Measurements from ENCODE around the gene DNAH1. TPM values are rescaled to one million over a fixed set of nuclear protein-coding genes. Genes with fewer than 3 reads are reported as not detected.
A peak's percentile ranks its signal among the peaks of the same experiment; 100 is the strongest.

DNAH1 gene
- total and polyA plus RNA-seq, 2 donors from 2014 or later, result 1.7 to 12.1 TPM

- H3K36me3 ChIP-seq (ENCODE audit: control insufficient read depth in 2 of 3, insufficient read depth in 3 of 3, low read length in 3 of 3), result no peaks in the 10 kb centered on the region
- H3K9ac ChIP-seq (ENCODE audit: low read length in 3 of 3), result no peak overlapping the region
- H3K27ac ChIP-seq (ENCODE audit: low read depth in 2 of 2, low read length in 2 of 2), result peak overlapping the region in 1 of 2 donors; percentile 14
- peaks cover 0 to 11% (median 7%) of the 10 kb centered on the region in 3 donors for H3K4me1 ChIP-seq (ENCODE audit: control insufficient read depth in 2 of 3, insufficient read depth in 2 of 3, low read depth in 1 of 3, low read length in 3 of 3)
- H3K4me3 ChIP-seq (ENCODE audit: low read length in 3 of 3), result no peak overlapping the region
- FAIRE-seq (no peak), DNase-seq (peak in 1 of 5 donors; percentile 45)
- no peaks in the 10 kb centered on the region for H3K27me3 ChIP-seq (ENCODE audit: control insufficient read depth, insufficient read depth, low read length)
- intact Hi-C loops (cut with DNase I), result no loop called here
- H3K9me3 ChIP-seq (ENCODE audit: control insufficient read depth in 2 of 3, insufficient read depth in 1 of 3, low read length in 3 of 3), result no peaks in the 10 kb centered on the region
- TF ChIP-seq, protein P1, sequence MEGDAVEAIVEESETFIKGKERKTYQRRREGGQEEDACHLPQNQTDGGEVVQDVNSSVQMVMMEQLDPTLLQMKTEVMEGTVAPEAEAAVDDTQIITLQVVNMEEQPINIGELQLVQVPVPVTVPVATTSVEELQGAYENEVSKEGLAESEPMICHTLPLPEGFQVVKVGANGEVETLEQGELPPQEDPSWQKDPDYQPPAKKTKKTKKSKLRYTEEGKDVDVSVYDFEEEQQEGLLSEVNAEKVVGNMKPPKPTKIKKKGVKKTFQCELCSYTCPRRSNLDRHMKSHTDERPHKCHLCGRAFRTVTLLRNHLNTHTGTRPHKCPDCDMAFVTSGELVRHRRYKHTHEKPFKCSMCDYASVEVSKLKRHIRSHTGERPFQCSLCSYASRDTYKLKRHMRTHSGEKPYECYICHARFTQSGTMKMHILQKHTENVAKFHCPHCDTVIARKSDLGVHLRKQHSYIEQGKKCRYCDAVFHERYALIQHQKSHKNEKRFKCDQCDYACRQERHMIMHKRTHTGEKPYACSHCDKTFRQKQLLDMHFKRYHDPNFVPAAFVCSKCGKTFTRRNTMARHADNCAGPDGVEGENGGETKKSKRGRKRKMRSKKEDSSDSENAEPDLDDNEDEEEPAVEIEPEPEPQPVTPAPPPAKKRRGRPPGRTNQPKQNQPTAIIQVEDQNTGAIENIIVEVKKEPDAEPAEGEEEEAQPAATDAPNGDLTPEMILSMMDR (IDR thresholded peaks at IDR 0.05; ENCODE audit: borderline replicate concordance, extremely low read depth, insufficient read depth), result no peak
Observed at GRCh38 chr3:52434491-52435115, 118.5 kb downstream of the DNAH1 start.

GRCh38 chr3:52435246-52436101 is 119.4 kb downstream of the DNAH1 start:
- no peaks in the 10 kb centered on the region for H3K9me3 ChIP-seq (ENCODE audit: control insufficient read depth in 2 of 3, insufficient read depth in 1 of 3, low read length in 3 of 3)
- TF ChIP-seq, protein P1 (IDR thresholded peaks at IDR 0.05; ENCODE audit: borderline replicate concordance, extremely low read depth, insufficient read depth), result no peak
- H3K36me3 ChIP-seq (ENCODE audit: control insufficient read depth in 2 of 3, insufficient read depth in 3 of 3, low read length in 3 of 3), result no peaks in the 10 kb centered on the region
- H3K27ac ChIP-seq (ENCODE audit: low read depth in 2 of 2, low read length in 2 of 2), result no peak overlapping the region
- peaks cover 0 to 8% (median 7%) of the 10 kb centered on the region in 3 donors for H3K4me1 ChIP-seq (ENCODE audit: control insufficient read depth in 2 of 3, insufficient read depth in 2 of 3, low read depth in 1 of 3, low read length in 3 of 3)
- no peak overlapping the region for H3K9ac ChIP-seq (ENCODE audit: low read length in 3 of 3)
- intact Hi-C loops (cut with DNase I), result no loop called here
- no peak for FAIRE-seq
- peak in 2 of 5 donors; percentile 48 to 71 for DNase-seq
- H3K4me3 ChIP-seq (ENCODE audit: low read length in 3 of 3), result no peak overlapping the region
- no peaks in the 10 kb centered on the region for H3K27me3 ChIP-seq (ENCODE audit: control insufficient read depth, insufficient read depth, low read length)

DNA sequence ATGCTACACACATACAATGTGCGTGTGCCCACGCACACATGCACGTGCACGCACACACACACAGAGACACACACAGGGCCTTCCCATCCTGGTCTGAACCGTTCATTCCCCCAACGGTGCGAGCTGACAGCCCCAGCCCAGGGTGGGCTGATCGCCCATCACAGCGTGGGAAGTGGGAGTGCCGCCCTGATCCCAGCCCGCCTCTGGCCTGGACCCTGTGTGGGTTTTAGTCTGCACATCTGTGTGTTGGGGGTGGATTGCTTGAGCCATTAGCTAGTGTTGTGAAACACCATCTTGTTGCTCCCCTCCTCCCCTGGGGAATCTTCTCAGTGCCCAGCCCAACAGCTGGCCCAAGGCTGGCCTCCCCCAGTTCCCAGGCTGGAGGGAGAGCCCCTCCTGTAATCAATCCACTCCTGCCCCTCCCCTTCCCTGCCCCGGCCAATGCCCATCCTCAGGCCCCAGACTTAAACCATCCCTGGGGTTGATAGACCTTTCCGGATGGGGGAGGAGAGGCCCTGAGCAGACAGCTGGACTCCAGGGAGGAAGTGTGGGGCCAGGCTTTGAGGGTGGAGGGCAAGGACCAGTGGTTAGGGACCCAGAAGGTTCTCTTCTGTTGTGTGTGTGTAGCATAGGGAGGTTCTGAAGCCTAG is 120.5 kb downstream of the DNAH1 start:
- no peaks in the 10 kb centered on the region for H3K9me3 ChIP-seq (ENCODE audit: control insufficient read depth in 2 of 3, insufficient read depth in 1 of 3, low read length in 3 of 3)
- no peak overlapping the region for H3K9ac ChIP-seq (ENCODE audit: low read length in 3 of 3)
- no peak overlapping the region for H3K4me3 ChIP-seq (ENCODE audit: low read length in 3 of 3)
- FAIRE-seq (no peak), DNase-seq (peak; percentile 60 to 89 (median 87))
- H3K36me3 ChIP-seq (ENCODE audit: control insufficient read depth in 2 of 3, insufficient read depth in 3 of 3, low read length in 3 of 3), result no peaks in the 10 kb centered on the region
- intact Hi-C loops (cut with DNase I), result no loop called here
- H3K27ac ChIP-seq (ENCODE audit: low read depth in 2 of 2, low read length in 2 of 2), result no peak overlapping the region
- peaks cover 0 to 8% (median 7%) of the 10 kb centered on the region in 3 donors for H3K4me1 ChIP-seq (ENCODE audit: control insufficient read depth in 2 of 3, insufficient read depth in 2 of 3, low read depth in 1 of 3, low read length in 3 of 3)
- no peaks in the 10 kb centered on the region for H3K27me3 ChIP-seq (ENCODE audit: control insufficient read depth, insufficient read depth, low read length)
- TF ChIP-seq, protein P1 (IDR thresholded peaks at IDR 0.05; ENCODE audit: borderline replicate concordance, extremely low read depth, insufficient read depth), result no peak
